Right atrium auricular region (tissue), 2 donors: ENCODE results near the gene ESRRA. TPM values are rescaled to one million over a fixed set of nuclear protein-coding genes. Genes with fewer than 3 reads are reported as not detected.
"Not testable (repeated sequence)": the region's sequence is repeated elsewhere in the genome, so short reads cannot be mapped to it uniquely, and the experiment has no call there.

Experiments
- DNase-seq: peaks from one replicate; pipeline ENCODE4 v3.0.0-alpha.2; 2019; ENCODE audit warnings: low spot score
- H3K27ac ChIP-seq, 2 donors: fragments of 200-600 bp; sonication (generic); 1 replicate in 1 of 2; 2 replicates in 1 of 2; pipeline ENCODE4 v1.5.1; 2016 to 2019
- H3K27me3 ChIP-seq, 2 donors: fragments of 200-600 bp; sonication (generic); one replicate each; pipeline versions ENCODE4 v1.5.1 to v1.6.0; 2017 to 2019
- H3K36me3 ChIP-seq: fragments of 200-600 bp; sonication (generic); one replicate; pipeline ENCODE4 v1.5.1; 2016
- H3K4me1 ChIP-seq, 2 donors: fragments of 200-600 bp; sonication (generic); one replicate each; pipeline versions ENCODE4 v1.5.1 to v1.6.0; 2017 to 2019
- H3K4me3 ChIP-seq, 2 donors: fragments of 200-600 bp; sonication (generic); 1 replicate in 1 of 2; 2 replicates in 1 of 2; pipeline ENCODE4 v1.5.1; 2017 to 2019; ENCODE audit warnings: mild to moderate bottlenecking in 1 of 2, moderate library complexity in 1 of 2
- H3K9me3 ChIP-seq, 2 donors: fragments of 200-600 bp; sonication (generic); one replicate each; pipeline ENCODE4 v1.5.1; 2019
- CTCF ChIP-seq, 2 donors: fragments of 200-600 bp; sonication (generic); IDR thresholded peaks; one replicate each; pipeline ENCODE4 v1.5.1; 2019; ENCODE audit warnings: antibody characterized with exemption in 2 of 2
- total RNA-seq, 2 donors: library from RNA; depleted of rRNA; stranded (reverse); fragments of >200 nt; gene quantifications; one replicate each; pipeline ENCODE4 v1.1.0, GENCODE V29; 2016

ESRRA gene
- total RNA-seq, 2 donors from 2014 or later, result 164 to 190 TPM

GRCh38 chr11:64304316-64305072 lies 830 bp upstream of the ESRRA start:
- peak; percentile 70 to 89 for TF ChIP-seq CTCF (IDR thresholded peaks at IDR 0.05)
- Histone ChIP-seq H3K27me3 (peaks cover 0 to 4% of the 10 kb centered on the region in 2 donors), H3K27ac (peak overlapping the region; percentile 95 to 97), H3K4me1 (peaks cover 0 to 43% of the 10 kb centered on the region in 2 donors), H3K9me3 (no peaks in the 10 kb centered on the region), H3K4me3 (peak overlapping the region; percentile 82 to 87), H3K36me3 (peaks cover 8% of the 10 kb centered on the region)
- DNase-seq, result peak; percentile 96

- peak in 1 of 2 donors; percentile 60 for TF ChIP-seq CTCF (IDR thresholded peaks at IDR 0.05)
- Histone ChIP-seq H3K4me3 (peak overlapping the region; percentile 82 to 87), H3K27ac (peak overlapping the region; percentile 84 to 90), H3K36me3 (peaks cover 8% of the 10 kb centered on the region), H3K27me3 (peaks cover 0 to 4% of the 10 kb centered on the region in 2 donors), H3K4me1 (peaks cover 0 to 28% of the 10 kb centered on the region in 2 donors), H3K9me3 (no peaks in the 10 kb centered on the region)
- peak; percentile 70 for DNase-seq
These were observed 603 bp downstream of the ESRRA start for GRCh38 chr11:64305691-64306562.

DNA sequence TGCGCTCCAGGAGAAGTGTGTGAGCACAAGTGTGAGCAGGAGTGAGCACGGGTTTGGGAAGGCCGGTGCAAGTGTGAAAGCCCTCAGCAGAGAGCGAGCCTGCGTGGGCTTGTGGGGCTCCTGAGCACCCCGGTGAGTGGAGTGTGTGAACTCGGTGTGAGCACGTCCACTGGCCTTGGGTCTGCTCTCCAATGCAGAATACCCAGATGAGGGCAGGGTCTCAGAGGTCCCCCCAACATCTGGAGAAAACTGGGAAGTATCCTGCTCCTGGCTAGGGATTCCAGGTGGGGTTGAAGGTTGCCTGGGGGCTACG lies 1.2 kb downstream of the ESRRA start:
- no peaks in the 10 kb centered on the region for H3K9me3 ChIP-seq
- H3K4me1 ChIP-seq, result peaks cover 0 to 27% of the 10 kb centered on the region in 2 donors
- no peak for DNase-seq
- peak overlapping the region; percentile 82 to 87 for H3K4me3 ChIP-seq
- peaks cover 8% of the 10 kb centered on the region for H3K36me3 ChIP-seq
- no peak for TF ChIP-seq CTCF (IDR thresholded peaks at IDR 0.05)
- peak overlapping the region; percentile 84 to 90 for H3K27ac ChIP-seq
- H3K27me3 ChIP-seq, result peaks cover 0 to 4% of the 10 kb centered on the region in 2 donors

- Histone ChIP-seq H3K27me3 (no peaks in the 10 kb centered on the region), H3K27ac (peak overlapping the region; percentile 84 to 90), H3K9me3 (no peaks in the 10 kb centered on the region), H3K4me3 (peak overlapping the region; percentile 82 to 87), H3K4me1 (peaks cover 0 to 27% of the 10 kb centered on the region in 2 donors), H3K36me3 (peaks cover 8% of the 10 kb centered on the region)
- no peak for DNase-seq
- TF ChIP-seq CTCF (IDR thresholded peaks at IDR 0.05), result no peak
These were observed 1.7 kb downstream of the ESRRA start for GRCh38 chr11:64306876-64307622.

GRCh38 chr11:64307795-64308194 lies 2.5 kb downstream of the ESRRA start:
- H3K9me3 ChIP-seq, H3K27me3 ChIP-seq, H3K4me3 ChIP-seq, DNase-seq, H3K36me3 ChIP-seq, H3K27ac ChIP-seq: not testable (repeated sequence)
- H3K4me1 ChIP-seq, result peaks cover 0 to 35% of the 10 kb centered on the region in 2 donors
